Panc1 (cell line): ENCODE data around the gene ADM2. TPM values are rescaled to one million over a fixed set of nuclear protein-coding genes. Genes with fewer than 3 reads are reported as not detected.

Experiments used
- ATAC-seq: fragments of 200-7000 bp; cut with Tn5 transposase; 2 replicates; pipeline ENCODE4 v1.9.1; 2020; ENCODE audit warnings: mild to moderate bottlenecking, moderate library complexity
- BruUV-seq: library from RNA; stranded (reverse); fragments of 400-500 nt; replicated peaks from 2 replicates; lab custom pipeline; 2021; lab: Mats Ljungman, UMichigan
- CTCF ChIA-PET: fragments of 300-600 bp; sonication (Branson Sonifier 250); formaldehyde crosslinking; loops from one replicate; lab custom pipeline; 2022; ENCODE audit warnings: antibody characterized with exemption; lab: Charles Lee
- POLR2A ChIA-PET: fragments of 300-600 bp; sonication (Branson Sonifier 250); formaldehyde crosslinking; loops from one replicate; lab custom pipeline; 2022; ENCODE audit warnings: antibody characterized with exemption; lab: Charles Lee
- DNase-seq: peaks from one replicate; pipeline ENCODE4 v3.0.0-alpha.2; 2010; ENCODE audit warnings: low read depth, low spot score
- H3K27ac ChIP-seq: 2 replicates; pipeline ENCODE4 v1.5.1; 2011; ENCODE audit warnings: mild to moderate bottlenecking, low read length, inconsistent platforms
- H3K27me3 ChIP-seq: fragments of 200-500 bp; sonication (Bioruptor generic); 2 replicates; pipeline ENCODE4 v1.6.0; 2014; ENCODE audit warnings: low read length, inconsistent platforms; ENCODE audit not compliant: control insufficient read depth, insufficient read depth
- H3K36me3 ChIP-seq: fragments of 200-500 bp; sonication (Bioruptor generic); 2 replicates; pipeline ENCODE4 v1.5.1; 2014; ENCODE audit warnings: inconsistent platforms, mild to moderate bottlenecking, low read length, moderate library complexity; ENCODE audit not compliant: control insufficient read depth, insufficient read depth
- H3K4me1 ChIP-seq: 2 replicates; pipeline ENCODE4 v1.5.1; 2011; ENCODE audit warnings: inconsistent platforms, mild to moderate bottlenecking, low read length, moderate library complexity; ENCODE audit not compliant: control insufficient read depth, insufficient read depth
- H3K4me3 ChIP-seq, 2 experiments: 2 replicates each; pipeline ENCODE4 v1.5.1; 2011 to 2012; ENCODE audit warnings: low read depth in 2 of 2, low read length in 2 of 2, mild to moderate bottlenecking in 2 of 2, inconsistent platforms in 1 of 2, moderate library complexity in 1 of 2
- H3K9me3 ChIP-seq: fragments of 200-500 bp; sonication (Bioruptor generic); 2 replicates; pipeline ENCODE4 v1.5.1; 2014; ENCODE audit warnings: low read depth, mild to moderate bottlenecking, inconsistent platforms, low read length, moderate library complexity; ENCODE audit not compliant: control insufficient read depth, insufficient read depth
- POLR2AphosphoS5 ChIP-seq: IDR thresholded peaks from 2 replicates; pipeline ENCODE4 v1.6.1; 2012; ENCODE audit warnings: mild to moderate bottlenecking, low read depth, low read length, moderate library complexity
- SIN3A ChIP-seq: IDR thresholded peaks from 2 replicates; pipeline ENCODE4 v1.6.1; 2012; ENCODE audit warnings: low read depth, mild to moderate bottlenecking, low read length, moderate library complexity, borderline replicate concordance; ENCODE audit not compliant: insufficient read depth
- TCF7L2 ChIP-seq: IDR thresholded peaks from 2 replicates; pipeline ENCODE4 v1.6.1; 2011; ENCODE audit warnings: mild to moderate bottlenecking, low read depth, low read length, inconsistent platforms
- in situ Hi-C: cut with HindIII; loops from 2 replicates; pipeline ENCODE4 v1.10.0; 2016; ENCODE audit warnings: low sequenced_read_pairs, low pct_unique_long_range_greater_than_20kb
- intact Hi-C: fragments of 100-400 bp; cut with micrococcal nuclease; formaldehyde crosslinking; loops from one replicate; pipeline ENCODE4 v1.10.0; 2022; ENCODE audit not compliant: unreplicated experiment
- total RNA-seq: library from RNA; stranded (reverse); gene quantifications from one replicate; pipeline ENCODE4 v1.2.1, GENCODE V29; 2021; ENCODE audit not compliant: unreplicated experiment
- TF ChIP-seq, protein P1 (sequence below): fragments of 450-650 bp; IDR thresholded peaks from 2 replicates; pipeline ENCODE4 v1.5.1; 2017; ENCODE audit warnings: mild to moderate bottlenecking
- TF ChIP-seq, protein P2 (sequence below), 2 experiments: IDR thresholded peaks; 2 replicates each; pipeline ENCODE4 v1.6.1; 2011 to 2012; ENCODE audit warnings: low read depth in 2 of 2, control low read depth in 1 of 2, low read length in 1 of 2, mild to moderate bottlenecking in 1 of 2, moderate library complexity in 1 of 2; ENCODE audit not compliant: insufficient read depth in 1 of 2

The ADM2 gene
- total RNA-seq, 1 experiment from 2014 or later, result 3.9 TPM

DNA sequence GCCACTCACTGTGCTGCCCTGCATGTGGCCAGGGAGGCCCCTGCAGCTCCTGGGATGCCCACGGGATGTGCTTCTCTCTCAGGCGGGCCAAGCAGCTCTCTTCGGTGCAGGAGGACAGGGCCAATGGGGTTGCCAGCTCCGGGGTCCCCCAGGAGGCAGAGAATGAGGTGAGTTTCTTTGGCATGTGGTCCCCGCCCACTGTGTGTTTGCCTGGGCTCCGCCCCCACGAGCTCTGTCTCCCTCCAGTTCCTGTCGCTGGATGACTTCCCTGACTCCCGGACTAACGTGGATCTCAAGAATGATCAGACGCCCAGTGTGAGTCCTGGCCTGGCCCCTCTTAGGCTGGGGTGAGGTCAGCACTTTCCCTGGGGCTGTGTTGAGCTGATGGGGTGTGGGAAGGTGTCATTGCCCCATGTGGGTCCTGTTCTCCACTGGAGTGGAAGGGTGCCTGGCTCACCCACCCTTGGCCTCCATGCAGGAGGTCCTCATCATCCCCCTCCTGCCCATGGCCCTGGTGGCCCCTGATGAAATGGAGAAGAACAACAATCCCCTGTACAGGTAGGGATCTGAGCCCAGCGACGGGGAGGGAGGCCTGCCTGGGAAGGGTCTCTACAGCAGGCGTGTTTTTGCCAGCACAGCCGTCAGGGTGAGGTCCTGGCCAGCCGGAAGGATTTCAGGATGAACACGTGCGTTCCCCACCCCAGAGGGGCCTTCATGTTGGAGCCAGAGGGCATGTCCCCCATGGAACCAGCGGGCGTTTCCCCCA lies 36.3 kb downstream of the ADM2 start:
- intact Hi-C loops (no loop called here), in situ Hi-C loops (no loop called here)
- ChIA-PET POLR2A (no interaction called here), CTCF (no interaction called here)
- TF ChIP-seq TCF7L2 (no peak), SIN3A (no peak)
- no peaks in the 10 kb centered on the region for H3K36me3 ChIP-seq
- no peak overlapping the region for H3K4me3 ChIP-seq
- ATAC-seq (no peak), DNase-seq (no peak)
- no peak overlapping the region for H3K27ac ChIP-seq
- no peaks in the 10 kb centered on the region for H3K4me1 ChIP-seq
- no peaks in the 10 kb centered on the region for H3K27me3 ChIP-seq
- BruUV-seq, result no TSS peak
- no peaks in the 10 kb centered on the region for H3K9me3 ChIP-seq

DNA sequence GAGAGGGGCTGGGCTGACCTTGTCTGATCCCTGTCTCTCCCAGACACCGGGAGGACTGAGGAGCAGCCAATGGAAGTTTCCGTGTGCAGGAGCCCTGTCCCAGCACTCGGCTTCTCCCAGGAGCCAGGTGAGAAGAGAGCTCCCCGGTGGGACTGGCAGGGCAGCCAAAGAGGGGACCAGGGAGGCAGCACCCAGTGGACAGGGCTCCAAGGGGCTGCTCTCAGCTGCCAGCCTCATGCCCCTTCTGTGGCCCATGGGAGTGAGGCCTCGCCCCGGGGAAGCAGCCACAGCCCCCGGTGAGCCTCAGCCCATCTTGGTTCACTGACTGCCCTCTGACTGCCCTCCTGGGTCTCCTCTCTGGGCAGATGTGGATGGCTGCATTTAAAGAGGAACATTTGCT lies 37.3 kb downstream of the ADM2 start:
- no peaks in the 10 kb centered on the region for H3K4me1 ChIP-seq
- in situ Hi-C loops, result no loop called here
- no peak for DNase-seq
- no peaks in the 10 kb centered on the region for H3K9me3 ChIP-seq
- BruUV-seq, result no TSS peak
- no peaks in the 10 kb centered on the region for H3K27me3 ChIP-seq
- ChIA-PET POLR2A (no interaction called here), CTCF (no interaction called here)
- TF ChIP-seq, protein P1, sequence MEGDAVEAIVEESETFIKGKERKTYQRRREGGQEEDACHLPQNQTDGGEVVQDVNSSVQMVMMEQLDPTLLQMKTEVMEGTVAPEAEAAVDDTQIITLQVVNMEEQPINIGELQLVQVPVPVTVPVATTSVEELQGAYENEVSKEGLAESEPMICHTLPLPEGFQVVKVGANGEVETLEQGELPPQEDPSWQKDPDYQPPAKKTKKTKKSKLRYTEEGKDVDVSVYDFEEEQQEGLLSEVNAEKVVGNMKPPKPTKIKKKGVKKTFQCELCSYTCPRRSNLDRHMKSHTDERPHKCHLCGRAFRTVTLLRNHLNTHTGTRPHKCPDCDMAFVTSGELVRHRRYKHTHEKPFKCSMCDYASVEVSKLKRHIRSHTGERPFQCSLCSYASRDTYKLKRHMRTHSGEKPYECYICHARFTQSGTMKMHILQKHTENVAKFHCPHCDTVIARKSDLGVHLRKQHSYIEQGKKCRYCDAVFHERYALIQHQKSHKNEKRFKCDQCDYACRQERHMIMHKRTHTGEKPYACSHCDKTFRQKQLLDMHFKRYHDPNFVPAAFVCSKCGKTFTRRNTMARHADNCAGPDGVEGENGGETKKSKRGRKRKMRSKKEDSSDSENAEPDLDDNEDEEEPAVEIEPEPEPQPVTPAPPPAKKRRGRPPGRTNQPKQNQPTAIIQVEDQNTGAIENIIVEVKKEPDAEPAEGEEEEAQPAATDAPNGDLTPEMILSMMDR, result no peak
- TF ChIP-seq SIN3A (no peak), POLR2AphosphoS5 (no peak), TCF7L2 (no peak)
- TF ChIP-seq, protein P2, sequence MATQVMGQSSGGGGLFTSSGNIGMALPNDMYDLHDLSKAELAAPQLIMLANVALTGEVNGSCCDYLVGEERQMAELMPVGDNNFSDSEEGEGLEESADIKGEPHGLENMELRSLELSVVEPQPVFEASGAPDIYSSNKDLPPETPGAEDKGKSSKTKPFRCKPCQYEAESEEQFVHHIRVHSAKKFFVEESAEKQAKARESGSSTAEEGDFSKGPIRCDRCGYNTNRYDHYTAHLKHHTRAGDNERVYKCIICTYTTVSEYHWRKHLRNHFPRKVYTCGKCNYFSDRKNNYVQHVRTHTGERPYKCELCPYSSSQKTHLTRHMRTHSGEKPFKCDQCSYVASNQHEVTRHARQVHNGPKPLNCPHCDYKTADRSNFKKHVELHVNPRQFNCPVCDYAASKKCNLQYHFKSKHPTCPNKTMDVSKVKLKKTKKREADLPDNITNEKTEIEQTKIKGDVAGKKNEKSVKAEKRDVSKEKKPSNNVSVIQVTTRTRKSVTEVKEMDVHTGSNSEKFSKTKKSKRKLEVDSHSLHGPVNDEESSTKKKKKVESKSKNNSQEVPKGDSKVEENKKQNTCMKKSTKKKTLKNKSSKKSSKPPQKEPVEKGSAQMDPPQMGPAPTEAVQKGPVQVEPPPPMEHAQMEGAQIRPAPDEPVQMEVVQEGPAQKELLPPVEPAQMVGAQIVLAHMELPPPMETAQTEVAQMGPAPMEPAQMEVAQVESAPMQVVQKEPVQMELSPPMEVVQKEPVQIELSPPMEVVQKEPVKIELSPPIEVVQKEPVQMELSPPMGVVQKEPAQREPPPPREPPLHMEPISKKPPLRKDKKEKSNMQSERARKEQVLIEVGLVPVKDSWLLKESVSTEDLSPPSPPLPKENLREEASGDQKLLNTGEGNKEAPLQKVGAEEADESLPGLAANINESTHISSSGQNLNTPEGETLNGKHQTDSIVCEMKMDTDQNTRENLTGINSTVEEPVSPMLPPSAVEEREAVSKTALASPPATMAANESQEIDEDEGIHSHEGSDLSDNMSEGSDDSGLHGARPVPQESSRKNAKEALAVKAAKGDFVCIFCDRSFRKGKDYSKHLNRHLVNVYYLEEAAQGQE (IDR thresholded peaks at IDR 0.05; ENCODE audit: insufficient read depth in 1 of 2, low read depth in 2 of 2, low read length in 1 of 2), result no peak
- H3K36me3 ChIP-seq, result no peaks in the 10 kb centered on the region
- intact Hi-C loops, result no loop called here
- H3K27ac ChIP-seq, result no peak overlapping the region
- ATAC-seq, result no peak
- no peak overlapping the region for H3K4me3 ChIP-seq

DNA sequence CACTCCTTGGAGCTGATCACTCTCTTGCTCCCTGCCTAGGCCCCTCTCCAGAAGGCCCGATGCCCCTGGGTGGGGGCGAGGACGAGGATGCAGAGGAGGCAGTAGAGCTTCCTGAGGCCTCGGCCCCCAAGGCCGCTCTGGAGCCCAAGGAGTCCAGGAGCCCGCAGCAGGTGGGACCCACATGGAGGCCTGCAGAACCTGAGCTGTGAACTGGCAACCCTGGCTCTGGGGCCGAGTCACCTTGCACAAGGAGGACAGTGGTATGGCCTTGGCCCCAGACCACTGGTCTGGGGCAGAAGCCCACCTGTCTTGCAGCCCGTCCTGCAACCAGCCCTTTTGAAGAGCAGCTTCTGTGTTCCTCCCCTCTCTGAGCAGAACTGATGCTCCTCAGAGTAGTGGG lies 37.8 kb downstream of the ADM2 start:
- Histone ChIP-seq H3K36me3 (no peaks in the 10 kb centered on the region), H3K4me1 (no peaks in the 10 kb centered on the region), H3K27ac (no peak overlapping the region), H3K9me3 (no peaks in the 10 kb centered on the region), H3K27me3 (no peaks in the 10 kb centered on the region), H3K4me3 (no peak overlapping the region)
- POLR2A ChIA-PET, result no interaction called here
- intact Hi-C loops, result no loop called here
- in situ Hi-C loops, result no loop called here
- ATAC-seq, result no peak
- CTCF ChIA-PET, result no interaction called here
- no peak for DNase-seq
- TF ChIP-seq POLR2AphosphoS5 (no peak), TCF7L2 (no peak), SIN3A (no peak)
- TF ChIP-seq, protein P2 (IDR thresholded peaks at IDR 0.05; ENCODE audit: insufficient read depth in 1 of 2, low read depth in 2 of 2, low read length in 1 of 2), result no peak
- TF ChIP-seq, protein P1, result no peak
- no TSS peak for BruUV-seq
